Measurements from ENCODE around the gene HOXD9.

- TF ChIP-seq CTCF (IDR thresholded peaks at IDR 0.05), result peak; percentile 25 to 53 (median 34)
- TF ChIP-seq POLR2AphosphoS5 (IDR thresholded peaks at IDR 0.05), result no peak
- no peak for TF ChIP-seq POLR2A (IDR thresholded peaks at IDR 0.05)
Observed at GRCh38 chr2:176079831-176080539, 42.5 kb upstream of the HOXD9 start.
